Hematopoietic multipotent progenitor cell treated with erythropoietin and hydrocortisone succinate and interleukin-3 and kit ligand, for 4 days (in vitro differentiated cells): ENCODE measurements around the gene ANKMY1.
"Not testable (repeated sequence)": the region's sequence is repeated elsewhere in the genome, so short reads cannot be mapped to it uniquely, and the experiment has no call there.

Source experiments
- DNase-seq: peaks from one replicate; pipeline ENCODE4 v3.0.0-alpha.2; 2015

Gene ANKMY1

GRCh38 chr2:240567872-240568677 is 10.3 kb upstream of the ANKMY1 start, which contains the start of gene RNPEPL1:
TSS of gene RNPEPL1 (plus strand) at chr2:240568484. CDS start at chr2:240568587, 103 bp downstream.
- peak; percentile 71 for DNase-seq

- peak; percentile 20 for DNase-seq
Observed at GRCh38 chr2:240567137-240567871, 9.5 kb upstream of the ANKMY1 start.

GRCh38 chr2:240566203-240567136 is 8.7 kb upstream of the ANKMY1 start:
- DNase-seq: peak; percentile 97

- DNase-seq: peak; percentile 99
Observed at GRCh38 chr2:240565333-240566202, 7.8 kb upstream of the ANKMY1 start.

GRCh38 chr2:240564561-240565332 is 7.0 kb upstream of the ANKMY1 start:
- DNase-seq: peak; percentile 69

GRCh38 chr2:240563951-240564560 is 6.3 kb upstream of the ANKMY1 start:
- no peak for DNase-seq

GRCh38 chr2:240563231-240563630 is 5.4 kb upstream of the ANKMY1 start:
- not testable (repeated sequence) for DNase-seq

GRCh38 chr2:240561325-240561971 is 3.7 kb upstream of the ANKMY1 start:
- DNase-seq: peak; percentile 22

GRCh38 chr2:240560480-240561324 is 2.9 kb upstream of the ANKMY1 start:
- DNase-seq: peak; percentile 99

- peak; percentile 96 for DNase-seq
Observed at GRCh38 chr2:240560084-240560479, 2.3 kb upstream of the ANKMY1 start, which contains the start of gene DUSP28. TSS of gene DUSP28 (plus strand) at chr2:240560357. CDS start at chr2:240560685, 328 bp downstream.

GRCh38 chr2:240559286-240559685 is 1.5 kb upstream of the ANKMY1 start:
- peak; percentile 16 for DNase-seq

GRCh38 chr2:240558236-240558761 is 511 bp upstream of the ANKMY1 start:
- DNase-seq: no peak

GRCh38 chr2:240557101-240557751 is 562 bp downstream of the ANKMY1 start:
- DNase-seq: no peak

- DNase-seq: peak; percentile 81
Observed at GRCh38 chr2:240556553-240557100, 1.2 kb downstream of the ANKMY1 start.

GRCh38 chr2:240555541-240556250 is 2.1 kb downstream of the ANKMY1 start:
- DNase-seq: no peak

GRCh38 chr2:240554767-240555493 is 2.9 kb downstream of the ANKMY1 start:
- DNase-seq: no peak
